Skin of body (tissue), 2 donors: ENCODE results near the gene PRRT1B. TPM values are rescaled to one million over a fixed set of nuclear protein-coding genes. Genes with fewer than 3 reads are reported as not detected.

Experiments
- DNase-seq: peaks from one replicate; lab custom pipeline; 2025; lab: John Stamatoyannopoulos, UW
- total RNA-seq: library from RNA; depleted of rRNA; stranded (reverse); fragments of >200 nt; gene quantifications from one replicate; pipeline ENCODE4 v1.2.3, GENCODE V29; 2014

PRRT1B gene
- total RNA-seq, 1 donor from 2014 or later = not detected

DNA sequence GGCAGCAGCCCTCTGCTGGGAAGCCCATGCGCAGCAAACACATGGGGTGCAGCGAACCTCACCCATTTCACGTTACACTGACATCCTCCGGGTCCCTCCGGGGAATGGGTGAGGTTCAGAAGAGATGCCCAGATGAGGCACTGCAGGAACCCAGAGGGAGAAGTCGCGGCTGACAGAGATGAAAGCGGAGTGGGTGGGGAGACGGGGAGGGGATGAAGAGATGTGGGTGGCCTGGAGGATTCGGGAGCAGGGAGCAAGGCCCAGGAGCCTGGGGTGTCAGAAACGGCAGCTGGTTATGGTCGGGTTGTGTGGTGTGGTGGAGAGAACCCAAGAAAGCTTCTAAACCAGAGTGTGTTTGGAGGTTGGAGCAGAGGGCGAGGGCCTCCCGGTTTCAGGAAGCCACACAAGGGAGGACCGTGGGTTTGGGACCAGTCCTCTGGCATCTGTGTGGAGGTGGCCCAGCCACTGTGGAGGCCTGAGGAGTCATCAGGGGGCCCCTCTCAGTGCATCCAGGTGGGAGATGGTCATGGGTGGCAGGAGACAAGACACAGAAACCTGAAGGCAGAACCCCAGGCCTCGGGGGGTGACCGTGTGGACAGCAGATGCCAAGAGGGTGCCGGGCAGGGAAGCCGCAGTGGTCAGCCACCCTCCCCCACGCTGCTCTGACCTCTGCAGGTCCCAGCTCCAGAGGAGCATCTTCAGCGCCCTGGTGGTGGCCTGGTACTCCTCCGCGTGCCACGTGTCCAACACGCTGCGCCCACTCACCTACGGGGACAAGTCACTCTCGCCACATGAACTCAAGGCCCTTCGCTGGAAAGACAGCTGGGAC is 22.9 kb upstream of the PRRT1B start:
- no peak for DNase-seq

DNA sequence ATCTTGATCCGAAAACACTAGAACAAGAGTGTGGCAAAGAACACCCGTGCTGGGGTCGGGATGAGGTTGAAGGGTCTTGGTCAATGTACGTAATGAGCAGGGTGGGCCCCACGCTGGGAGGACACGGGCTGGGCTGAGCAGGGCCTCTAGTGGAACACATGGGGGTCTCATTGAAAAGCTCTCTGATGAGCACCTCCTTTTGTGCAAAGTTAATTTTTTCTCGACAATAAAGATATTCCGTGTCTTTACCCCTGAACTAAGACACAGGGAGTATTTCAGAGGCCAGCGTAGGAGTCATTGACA is 22.3 kb upstream of the PRRT1B start:
- DNase-seq = no peak

DNA sequence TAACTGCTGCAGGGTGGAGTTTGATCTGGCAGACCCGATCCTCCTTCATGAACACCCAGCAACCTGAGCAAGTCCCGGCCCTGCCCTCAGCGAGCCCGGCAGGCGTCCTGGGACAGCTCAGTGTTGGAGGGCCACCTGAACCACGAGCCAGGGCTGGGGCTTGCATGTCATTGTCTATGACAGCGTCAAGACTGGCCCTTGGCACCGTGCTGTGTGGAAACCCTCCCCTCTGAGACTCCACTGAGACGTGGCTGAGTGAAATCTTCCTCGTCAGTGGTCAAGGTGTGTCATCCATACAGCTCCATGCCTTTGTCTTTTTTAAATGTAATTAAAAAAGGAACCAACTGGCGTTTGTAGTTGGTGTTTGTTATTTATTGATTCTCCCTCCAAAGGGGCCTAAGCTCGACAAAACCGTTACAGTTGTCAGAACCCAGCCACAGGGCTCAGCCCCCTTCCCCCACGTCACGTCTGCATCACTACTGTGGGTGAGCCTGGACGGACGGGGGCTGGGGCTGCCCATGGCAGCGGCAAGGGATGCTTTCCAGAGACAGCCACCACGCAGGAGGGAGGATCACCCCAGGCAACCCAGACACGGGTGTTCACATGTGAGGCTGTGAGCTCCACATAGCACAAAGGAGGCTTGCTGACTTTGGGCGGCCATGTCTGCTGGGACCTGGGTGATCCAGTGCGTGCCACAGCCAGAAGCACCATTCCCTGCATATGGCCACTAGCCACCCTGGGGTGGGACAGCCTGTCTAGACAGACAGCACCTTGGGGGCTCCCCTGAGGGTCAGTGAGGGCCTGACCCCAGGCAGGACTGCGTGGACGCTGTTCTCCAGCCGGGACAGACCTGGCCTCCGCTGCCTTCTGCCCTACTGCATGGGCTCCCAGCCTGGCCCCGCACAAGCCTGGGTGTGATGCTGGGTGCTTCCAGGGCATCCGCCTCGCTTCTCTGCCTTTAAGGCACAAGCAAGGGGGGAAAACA is 21.6 kb upstream of the PRRT1B start:
- DNase-seq = no peak

DNA sequence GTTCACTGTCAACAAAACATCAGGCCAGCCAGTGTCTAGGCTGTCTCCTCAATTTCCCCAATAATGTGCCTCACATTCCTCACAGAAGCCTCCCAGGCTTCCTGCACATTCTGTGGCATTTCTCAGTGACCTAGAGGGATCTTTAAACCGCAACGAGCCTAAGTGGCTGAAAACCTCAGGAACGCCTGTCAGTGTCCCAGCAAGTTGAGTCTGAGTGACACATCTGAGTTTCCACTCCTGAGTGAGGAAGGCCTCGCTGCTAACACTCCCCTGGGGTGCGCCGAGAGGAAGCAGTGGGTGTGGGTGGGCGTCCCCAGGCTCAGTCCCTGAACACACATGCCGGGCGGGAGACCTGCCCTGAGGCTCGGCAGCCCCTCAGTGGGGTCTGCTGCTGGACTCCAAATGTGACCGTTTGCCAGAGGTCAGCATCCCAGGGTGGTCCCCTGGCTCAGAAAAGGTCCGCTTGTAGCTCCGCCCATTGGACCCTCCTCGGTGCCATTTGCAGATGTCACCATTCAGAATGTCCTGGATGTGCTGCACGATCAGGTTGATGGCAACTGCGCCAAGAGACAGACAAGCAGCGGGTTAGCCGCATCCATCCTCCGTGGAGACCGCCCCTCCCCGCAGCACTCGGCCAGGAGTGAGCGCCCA is 20.5 kb upstream of the PRRT1B start:
- DNase-seq = no peak

DNA sequence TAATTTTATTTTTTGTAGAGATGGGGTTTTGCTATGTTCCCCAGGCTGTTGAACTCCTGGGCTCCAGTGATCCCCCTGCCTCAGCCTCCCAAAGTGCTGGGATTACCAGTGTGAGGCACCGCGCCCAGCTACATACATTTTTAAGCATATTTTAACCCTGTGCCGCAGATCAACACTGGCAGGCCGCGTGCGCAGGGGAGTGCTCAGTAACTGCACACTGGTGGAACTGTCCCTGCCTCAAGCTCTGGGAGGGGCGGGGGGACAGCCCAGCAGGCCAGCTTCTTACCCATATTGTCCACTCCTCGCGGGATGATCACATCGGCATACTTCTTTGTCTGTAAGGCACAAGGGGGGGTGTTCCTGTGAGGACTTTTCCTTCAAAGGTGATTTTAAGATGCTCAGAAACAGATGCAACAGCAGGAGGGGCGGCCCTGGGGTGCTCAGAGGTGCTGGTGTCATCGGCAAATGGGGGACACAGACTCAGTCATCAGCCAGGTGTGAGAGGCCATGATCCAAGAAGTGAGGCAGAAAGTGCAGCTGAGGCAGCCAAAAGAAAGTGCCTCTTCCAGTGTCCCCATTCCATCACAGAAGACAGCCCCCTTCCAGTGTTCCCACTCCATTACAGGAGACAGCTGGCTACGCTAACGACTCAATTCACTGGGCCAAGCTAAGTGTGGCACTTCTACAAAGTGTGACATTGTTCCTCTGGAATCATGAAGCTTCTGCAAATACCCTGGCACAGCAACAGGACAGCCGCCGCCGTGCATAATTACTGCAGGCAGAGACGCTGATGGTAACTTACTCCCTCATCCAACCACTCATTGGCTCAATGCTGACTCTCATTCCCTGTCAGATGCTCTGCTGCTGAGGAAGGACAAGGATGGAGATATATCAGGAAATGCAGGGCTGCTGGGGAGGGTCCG is 19.4 kb upstream of the PRRT1B start:
- DNase-seq = no peak

DNA sequence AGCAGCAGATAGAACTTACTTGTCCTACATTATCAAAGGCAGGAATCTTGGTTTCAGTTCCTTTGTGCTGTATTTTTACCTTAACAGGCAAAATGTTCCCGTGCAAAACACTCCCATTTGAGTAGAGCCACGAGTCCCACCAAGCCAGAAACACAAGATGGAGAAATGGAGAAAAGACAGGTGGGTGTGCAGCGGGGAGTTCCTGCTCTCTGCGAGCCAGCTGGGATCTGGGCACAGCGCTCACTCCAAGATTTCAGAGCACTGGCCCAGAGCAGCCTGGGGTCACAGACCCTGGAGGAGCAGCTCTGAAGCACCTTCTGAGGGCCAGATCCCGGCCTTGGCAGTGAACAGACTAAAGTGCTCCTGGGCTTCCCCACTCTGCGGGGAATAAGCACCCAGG is 17.1 kb upstream of the PRRT1B start:
- DNase-seq = no peak

DNA sequence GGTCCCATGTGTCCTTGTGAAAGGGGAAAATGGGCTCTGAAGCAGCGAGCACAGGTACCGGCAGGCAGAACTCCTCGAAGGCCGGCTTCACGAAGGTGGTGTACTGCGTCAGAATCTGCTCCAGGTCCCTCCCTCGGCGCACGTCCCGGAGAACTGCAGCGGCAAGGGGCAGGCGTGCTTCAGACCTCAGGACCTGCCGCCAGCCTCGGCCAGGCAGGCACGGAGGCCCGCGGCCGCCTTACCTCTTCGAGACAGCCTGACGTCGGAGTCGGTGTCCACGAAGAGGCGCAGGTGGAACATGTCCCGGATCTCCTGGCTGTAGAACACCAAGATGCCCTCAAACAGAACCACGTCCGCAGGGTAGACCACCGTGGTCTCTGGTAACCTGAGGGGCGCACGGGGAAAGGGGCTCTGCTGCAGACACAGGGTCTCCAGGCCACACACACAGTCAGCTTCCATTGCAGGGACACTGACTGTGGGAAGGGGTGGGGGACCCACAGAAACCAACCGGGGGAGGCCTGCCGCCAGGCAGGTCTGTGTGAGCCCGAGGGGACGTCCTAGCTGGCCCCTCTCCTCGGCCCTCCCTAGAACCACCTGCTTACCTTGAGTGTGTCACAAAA is 16.3 kb upstream of the PRRT1B start:
- no peak for DNase-seq

DNA sequence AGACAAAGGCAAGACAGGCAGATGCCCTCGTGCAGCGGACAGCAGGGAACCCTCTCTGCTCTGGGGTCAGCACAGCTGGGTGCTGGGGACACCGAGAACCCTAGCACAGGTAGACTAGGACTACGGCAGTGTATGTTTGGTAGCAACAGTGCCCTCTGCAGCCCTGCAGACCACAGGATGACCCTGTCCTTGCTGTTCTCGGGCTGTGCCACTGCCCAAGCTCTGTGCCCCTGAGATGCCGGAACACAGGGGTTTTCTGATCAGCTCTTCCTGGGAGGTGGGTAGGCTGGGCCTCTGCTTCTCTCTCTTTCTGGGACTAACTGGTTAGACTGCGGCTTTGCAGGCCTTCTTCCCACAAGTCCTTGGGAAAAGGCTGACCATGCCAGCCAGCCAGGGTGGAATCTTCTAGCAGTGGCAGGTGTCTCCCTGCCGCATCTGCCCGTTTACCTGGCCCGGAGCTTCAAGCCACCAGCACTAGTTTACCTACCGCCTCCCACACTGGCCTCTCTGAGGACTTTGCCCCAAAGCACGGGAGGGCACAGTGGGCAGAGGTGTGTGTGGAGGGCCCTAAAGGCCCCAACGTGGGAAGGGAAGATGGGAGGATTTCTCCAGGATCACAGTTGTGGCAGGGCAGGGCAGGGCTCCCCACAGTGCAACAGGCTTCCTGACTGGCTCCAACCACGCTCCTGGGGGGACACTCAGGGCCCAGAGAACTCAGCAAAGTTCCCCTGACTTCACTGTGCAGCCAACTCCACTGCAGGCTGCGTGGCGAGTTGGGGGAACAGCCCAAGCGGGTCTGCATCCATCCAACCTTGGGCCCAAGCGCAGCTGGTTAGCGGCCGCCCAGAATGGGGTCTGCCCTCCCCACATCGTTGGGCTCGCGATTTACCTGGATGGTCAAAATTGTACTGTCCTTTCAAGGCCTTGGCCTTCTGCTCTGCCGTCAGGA is 15.5 kb upstream of the PRRT1B start:
- DNase-seq = no peak

DNA sequence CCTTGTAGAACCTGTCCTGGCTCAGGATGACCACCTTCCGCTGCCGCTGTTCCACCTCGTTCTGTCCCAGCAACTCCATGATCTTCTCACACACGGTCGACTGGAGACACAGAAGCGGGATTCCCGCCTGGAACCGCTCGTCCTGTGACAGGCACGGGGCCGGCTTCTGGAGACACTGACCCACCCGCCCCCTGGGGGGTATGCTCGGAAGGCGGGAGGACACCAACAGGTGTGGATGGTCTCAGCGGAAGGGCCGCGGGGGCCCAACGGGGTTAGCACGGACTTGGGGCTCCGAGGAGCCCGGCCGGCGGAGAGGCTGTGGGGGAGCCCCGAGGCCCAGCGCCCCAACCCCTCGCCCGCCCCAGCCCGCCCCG is 14.8 kb upstream of the PRRT1B start:
- no peak for DNase-seq

DNA sequence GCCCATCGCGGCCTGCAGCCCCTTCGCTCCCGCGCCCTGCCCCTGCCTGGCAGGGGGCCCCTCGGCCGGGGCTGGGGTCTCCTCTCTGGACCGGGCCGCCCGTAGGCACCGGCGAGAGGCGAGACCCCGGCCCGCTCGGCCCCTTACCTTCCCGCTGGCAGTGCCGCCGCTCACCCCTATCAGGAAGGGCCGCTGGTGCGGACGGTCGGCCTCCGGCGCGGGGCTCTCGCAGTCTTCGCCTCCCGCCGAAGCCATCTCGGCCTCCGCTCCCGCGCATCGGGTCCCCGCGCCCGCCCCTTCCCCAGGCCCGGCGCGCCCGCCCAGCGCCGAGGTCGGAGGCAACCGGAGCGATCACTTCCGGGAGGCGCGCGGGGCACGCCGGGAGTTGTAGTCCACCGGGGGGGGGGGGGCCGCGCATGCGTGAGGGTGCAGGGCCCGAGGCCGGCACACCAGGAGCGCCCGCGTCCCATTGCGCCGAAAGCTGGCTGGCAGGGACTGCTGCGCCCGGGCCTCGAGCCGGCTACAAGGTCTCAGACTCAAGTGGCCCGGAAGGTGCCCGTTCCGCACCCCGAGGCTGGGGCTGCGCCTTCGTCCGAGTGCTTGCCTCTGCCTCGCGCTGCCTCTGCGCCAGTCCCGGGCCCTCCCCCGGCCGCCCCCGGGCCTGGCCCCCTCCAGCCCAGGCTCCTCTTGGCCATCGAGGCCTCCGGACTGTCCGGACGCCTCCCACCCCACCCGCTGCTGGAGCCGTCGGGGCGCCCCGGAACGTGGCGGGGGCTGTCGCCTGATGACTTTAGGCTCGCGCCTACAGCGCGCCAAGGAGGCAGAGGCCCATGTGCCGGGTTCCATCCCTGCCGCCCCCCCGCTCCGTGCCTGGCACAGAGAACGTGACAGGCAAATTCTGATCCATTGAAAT is 14.1 kb upstream of the PRRT1B start, which contains the start of gene UCK1:
TSS of gene UCK1 (minus strand) at position 344 of the 913 bp plus-strand sequence. CDS start at position 255, 89 bp downstream.
- peak; percentile 58 for DNase-seq

DNA sequence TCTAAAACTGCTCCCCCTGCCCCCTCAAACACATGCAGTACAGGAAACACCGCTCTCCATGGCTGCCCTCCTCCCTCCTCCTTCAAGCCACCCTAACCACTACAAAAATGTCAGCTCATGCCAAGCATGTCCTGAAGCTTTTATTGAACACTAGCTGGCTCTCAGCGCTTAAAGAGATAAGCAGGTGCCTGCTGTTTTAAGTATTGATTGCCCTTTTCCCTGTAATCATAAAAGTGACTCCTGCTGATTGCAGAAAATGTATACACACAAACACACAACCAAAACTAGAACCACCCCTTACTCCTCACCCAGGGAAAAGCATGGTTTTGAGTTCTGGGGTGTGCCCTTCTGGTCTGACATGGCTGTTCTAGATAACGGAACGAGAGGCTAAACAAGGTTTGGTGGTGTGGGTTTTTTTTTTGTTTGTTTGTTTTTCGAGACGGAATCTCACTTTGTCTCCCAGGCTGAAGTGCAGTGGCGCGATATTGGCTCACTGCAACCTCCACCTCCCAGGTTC is 10.5 kb upstream of the PRRT1B start:
- DNase-seq = no peak

DNA sequence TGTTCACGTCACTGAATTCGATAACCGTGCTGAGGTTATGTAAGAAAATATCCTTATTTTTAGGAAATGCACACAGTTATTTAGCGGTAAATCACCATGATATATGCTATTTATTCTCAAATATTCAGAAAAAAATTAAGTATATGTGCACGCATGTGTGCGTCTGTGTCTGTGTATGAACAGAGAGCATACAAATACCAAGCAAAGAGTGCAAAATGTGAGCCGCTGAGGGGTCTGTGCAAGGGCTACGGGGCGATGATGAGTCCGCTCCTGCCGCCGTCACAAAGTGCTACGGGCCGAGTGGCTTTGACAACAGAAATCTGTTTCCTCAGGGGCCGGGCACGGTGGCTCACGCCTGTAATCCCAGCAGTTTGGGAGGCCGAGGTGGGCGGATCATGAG is 7.4 kb upstream of the PRRT1B start:
- DNase-seq = no peak

DNA sequence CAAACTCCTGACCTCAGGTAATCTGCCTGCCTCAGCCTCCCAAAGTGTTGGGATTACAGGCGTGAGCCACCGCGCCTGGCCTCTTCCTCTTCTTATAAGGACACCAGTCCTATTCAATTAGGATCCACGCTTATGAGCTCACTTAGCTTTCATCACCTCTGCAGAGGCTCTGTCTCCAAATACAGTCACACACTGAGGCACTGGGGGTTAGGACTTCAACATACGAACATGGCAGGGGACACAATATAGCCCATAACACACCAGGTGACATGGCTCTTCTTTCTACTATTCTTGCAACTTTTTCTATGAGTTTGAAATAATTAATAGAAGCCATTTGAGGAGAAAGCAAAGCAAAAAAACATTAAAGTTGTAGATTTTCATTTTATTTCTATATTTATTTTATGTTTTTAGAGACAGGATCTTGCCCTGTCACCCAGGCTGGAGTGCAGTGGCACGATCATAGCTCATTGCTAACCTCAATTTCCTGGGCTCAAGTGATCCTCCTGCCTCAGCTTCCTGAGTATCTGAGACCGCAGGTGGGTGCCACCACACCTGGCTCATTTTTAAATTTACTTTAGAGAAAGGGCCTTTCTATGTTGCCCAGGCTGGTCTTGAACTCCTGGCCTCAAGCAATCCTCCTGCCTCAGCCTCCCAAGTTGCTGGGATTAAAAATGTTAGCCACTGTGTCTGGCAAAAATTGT is 6.0 kb upstream of the PRRT1B start:
- no peak for DNase-seq

DNA sequence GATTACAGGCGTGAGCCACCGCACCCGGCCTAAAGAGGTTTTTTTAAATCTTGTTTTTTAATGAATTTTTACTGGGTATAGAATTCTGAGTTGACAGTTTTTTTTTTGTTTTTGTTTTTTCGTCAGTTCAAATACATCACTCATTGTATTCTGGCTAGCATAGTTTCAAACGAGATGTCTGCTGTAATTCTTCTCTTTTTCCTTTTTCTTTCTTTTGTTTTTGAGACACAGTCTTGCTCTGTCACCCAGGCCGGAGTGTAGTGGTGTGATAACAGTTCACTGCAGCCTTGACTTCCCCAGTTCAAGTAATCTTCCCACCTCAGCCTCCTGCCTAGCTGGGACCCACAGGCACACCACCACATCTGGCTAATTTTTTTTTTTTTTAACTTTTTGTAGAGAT is 2.2 kb upstream of the PRRT1B start:
- no peak for DNase-seq

DNA sequence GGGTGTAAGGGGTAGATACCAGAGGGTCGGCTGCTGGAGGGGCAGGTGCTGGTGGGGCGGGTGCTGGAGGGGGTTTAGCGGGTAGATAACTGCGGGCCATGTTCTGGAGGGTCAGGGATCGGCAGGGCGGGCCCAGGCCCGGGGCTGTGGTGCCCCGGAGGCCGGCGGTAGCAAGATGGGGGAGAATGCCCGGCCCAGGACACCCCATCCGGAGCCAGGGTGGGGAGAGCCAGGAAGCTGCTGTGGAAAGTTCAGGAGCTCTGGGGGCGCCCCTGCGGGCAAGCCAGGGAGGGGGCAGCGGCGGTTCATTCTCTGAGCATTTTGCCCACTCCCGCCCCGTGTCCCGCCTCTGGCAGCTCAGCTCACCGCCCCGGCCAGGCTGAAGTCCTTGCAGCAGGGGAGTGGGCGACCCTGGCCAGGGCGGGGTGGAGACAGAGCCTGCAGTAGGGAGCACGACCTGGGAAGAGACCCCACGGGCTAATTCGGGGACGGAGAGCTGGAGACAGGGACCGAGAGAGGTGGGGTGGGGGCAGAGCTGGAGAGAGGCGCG is 538 bp downstream of the PRRT1B start:
- DNase-seq = no peak

DNA sequence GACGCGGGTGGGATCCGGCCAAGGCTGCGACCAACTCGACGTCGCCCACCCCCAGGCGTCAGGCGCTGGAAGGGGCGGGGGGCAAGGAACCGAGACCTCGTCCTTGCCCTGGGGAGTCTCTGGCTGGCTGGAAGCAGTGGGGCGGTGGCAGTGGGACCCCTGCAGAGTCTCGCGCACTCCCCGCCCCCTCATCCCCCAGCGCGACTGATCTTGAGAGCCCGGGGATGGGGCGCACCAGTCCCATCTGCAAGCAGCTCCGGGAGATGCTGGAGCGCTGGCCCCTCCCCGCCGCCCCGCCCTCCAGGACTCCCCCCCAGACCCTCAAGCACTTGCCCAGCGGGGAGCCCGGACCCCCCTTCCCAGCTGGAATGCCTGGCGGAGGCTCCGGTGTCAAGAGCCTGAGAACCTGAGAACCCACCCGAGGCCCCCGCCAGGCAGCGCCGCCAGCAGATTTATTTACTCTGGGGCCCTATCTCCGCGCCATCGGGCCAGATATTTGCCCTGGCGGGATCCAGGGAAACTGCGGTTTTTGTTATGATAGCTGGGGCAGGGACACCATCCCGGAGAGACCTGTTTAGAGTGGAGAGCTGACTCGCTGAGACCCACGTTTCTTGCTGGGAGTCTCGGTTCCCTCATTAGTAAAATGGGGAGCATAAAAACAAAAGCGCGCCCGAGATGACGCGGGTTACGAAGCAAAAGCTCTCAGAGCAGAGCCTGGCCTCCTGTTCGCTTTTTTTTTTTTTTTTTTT is 1.2 kb downstream of the PRRT1B start:
- no peak for DNase-seq
